ENCODE data around the gene BPIFB2.

The BPIFB2 gene

GRCh38 chr20:33009214-33010132, 2.0 kb downstream of the BPIFB2 start:
- no peak for DNase-seq

GRCh38 chr20:33010133-33010504, 2.6 kb downstream of the BPIFB2 start:
- no peak for DNase-seq

GRCh38 chr20:33010674-33011449, 3.4 kb downstream of the BPIFB2 start:
- DNase-seq, result no peak

GRCh38 chr20:33012327-33013189, 5.1 kb downstream of the BPIFB2 start:
- DNase-seq, result no peak

- DNase-seq, result no peak
Observed at GRCh38 chr20:33013701-33014326, 6.3 kb downstream of the BPIFB2 start.

- DNase-seq, result no peak
Observed at GRCh38 chr20:33014336-33015113, 7.0 kb downstream of the BPIFB2 start.

GRCh38 chr20:33015114-33015484, 7.6 kb downstream of the BPIFB2 start:
- DNase-seq, result no peak

- no peak for DNase-seq
Observed at GRCh38 chr20:33015700-33016580, 8.4 kb downstream of the BPIFB2 start.

- DNase-seq, result no peak
Observed at GRCh38 chr20:33016581-33017109, 9.1 kb downstream of the BPIFB2 start.

- DNase-seq, result no peak
Observed at GRCh38 chr20:33017542-33017941, 10.0 kb downstream of the BPIFB2 start.

- DNase-seq, result no peak
Observed at GRCh38 chr20:33018169-33018931, 10.8 kb downstream of the BPIFB2 start.

GRCh38 chr20:33019465-33020277, 12.2 kb downstream of the BPIFB2 start:
- no peak for DNase-seq

GRCh38 chr20:33020278-33021161, 13.0 kb downstream of the BPIFB2 start:
- no peak for DNase-seq

- no peak for DNase-seq
Observed at GRCh38 chr20:33021879-33022278, 14.4 kb downstream of the BPIFB2 start.

- no peak for DNase-seq
Observed at GRCh38 chr20:33022289-33022688, 14.8 kb downstream of the BPIFB2 start.

GRCh38 chr20:33022694-33023438, 15.4 kb downstream of the BPIFB2 start:
- no peak for DNase-seq
